IPS DF 6.9 (cell line): ENCODE results near the gene SCARF1.

Source experiments
- DNase-seq: peaks from one replicate; pipeline ENCODE4 v3.0.0-alpha.2; 2013; ENCODE audit warnings: low read depth, low spot score
- H3K27ac ChIP-seq: one replicate; pipeline ENCODE4 v1.5.1; 2013; ENCODE audit warnings: low read length, control low read depth
- H3K27me3 ChIP-seq: 2 replicates; pipeline ENCODE4 v1.6.1; 2013; ENCODE audit warnings: mild to moderate bottlenecking, low read length; ENCODE audit not compliant: control insufficient read depth, insufficient read depth
- H3K36me3 ChIP-seq: 2 replicates; pipeline ENCODE4 v1.6.1; 2013; ENCODE audit warnings: low read length; ENCODE audit not compliant: control insufficient read depth, insufficient read depth
- H3K4me1 ChIP-seq: 2 replicates; pipeline ENCODE4 v1.6.1; 2013; ENCODE audit warnings: low read length; ENCODE audit not compliant: control insufficient read depth, insufficient read depth
- H3K4me3 ChIP-seq: 2 replicates; pipeline ENCODE4 v1.5.1; 2013; ENCODE audit warnings: mild to moderate bottlenecking, low read length
- H3K9me3 ChIP-seq: 2 replicates; pipeline ENCODE4 v1.6.1; 2013; ENCODE audit warnings: low read length, inconsistent platforms; ENCODE audit not compliant: control insufficient read depth, insufficient read depth
- WGBS: extraction: QIAGEN DNeasy Blood & Tissue Kit; methylation state at CpG from one replicate; pipeline ENCODE4 v1.1.7; 2013; ENCODE audit warnings: mixed read lengths, missing lambda C conversion rate; ENCODE audit not compliant: insufficient read length, insufficient coverage; 5-methylcytosine and 5-hydroxymethylcytosine counted together

SCARF1 gene

GRCh38 chr17:1627982-1628855, 17.3 kb downstream of the SCARF1 start, which contains the start of gene SLC43A2:
TSS of gene SLC43A2 (minus strand) at chr17:1628834. CDS start at chr17:1627874, 960 bp downstream.
- Histone ChIP-seq H3K36me3 (no peaks in the 10 kb centered on the region), H3K4me3 (peak within 1 kb of the TSS; percentile 66; the same call in 1 of the 2 replicates), H3K9me3 (no peaks in the 10 kb centered on the region), H3K27me3 (no peaks in the 10 kb centered on the region), H3K27ac (no peak within 1 kb of the TSS), H3K4me1 (peaks cover 2% of the 10 kb centered on the region; the same call in 1 of the 2 replicates)
- no CpG with 5 or more reads among the region's 95 CpGs for WGBS
- no peak for DNase-seq

- Histone ChIP-seq H3K27me3 (no peaks in the 10 kb centered on the region), H3K9me3 (no peaks in the 10 kb centered on the region), H3K4me1 (peaks cover 2% of the 10 kb centered on the region; the same call in 1 of the 2 replicates), H3K36me3 (no peaks in the 10 kb centered on the region), H3K4me3 (peak overlapping the region; percentile 34; the same call in 1 of the 2 replicates), H3K27ac (no peak overlapping the region)
- no CpG with 5 or more reads among the region's 39 CpGs for WGBS
- no peak for DNase-seq
Measured at GRCh38 chr17:1627182-1627981, 18.1 kb downstream of the SCARF1 start.

- H3K36me3 ChIP-seq = no peaks in the 10 kb centered on the region
- WGBS = no CpG with 5 or more reads among the region's 3 CpGs
- peaks cover 3% of the 10 kb centered on the region; the same call in 1 of the 2 replicates for H3K4me1 ChIP-seq
- no peak for DNase-seq
- no peaks in the 10 kb centered on the region for H3K27me3 ChIP-seq
- no peak overlapping the region for H3K27ac ChIP-seq
- no peak overlapping the region for H3K4me3 ChIP-seq
- no peaks in the 10 kb centered on the region for H3K9me3 ChIP-seq
Measured at GRCh38 chr17:1626333-1626732, 19.2 kb downstream of the SCARF1 start.

GRCh38 chr17:1625581-1625980, 20.0 kb downstream of the SCARF1 start:
- no CpG with 5 or more reads among the region's 6 CpGs for WGBS
- no peak for DNase-seq
- Histone ChIP-seq H3K9me3 (no peaks in the 10 kb centered on the region), H3K4me1 (peaks cover 3% of the 10 kb centered on the region; the same call in 1 of the 2 replicates), H3K27me3 (no peaks in the 10 kb centered on the region), H3K27ac (no peak overlapping the region), H3K36me3 (no peaks in the 10 kb centered on the region), H3K4me3 (no peak overlapping the region)

- WGBS = no CpG with 5 or more reads among the region's 14 CpGs
- Histone ChIP-seq H3K27me3 (no peaks in the 10 kb centered on the region), H3K9me3 (no peaks in the 10 kb centered on the region), H3K4me1 (peaks cover 3% of the 10 kb centered on the region; the same call in 1 of the 2 replicates), H3K4me3 (no peak overlapping the region), H3K27ac (no peak overlapping the region), H3K36me3 (no peaks in the 10 kb centered on the region)
- DNase-seq = no peak
Measured at GRCh38 chr17:1625053-1625452, 20.5 kb downstream of the SCARF1 start.

GRCh38 chr17:1624650-1625049, 20.9 kb downstream of the SCARF1 start:
- Histone ChIP-seq H3K4me1 (peaks cover 3% of the 10 kb centered on the region; the same call in 1 of the 2 replicates), H3K36me3 (no peaks in the 10 kb centered on the region)
- no CpG with 5 or more reads among the region's 12 CpGs for WGBS

GRCh38 chr17:1623057-1623630, 22.4 kb downstream of the SCARF1 start:
- WGBS = no CpG with 5 or more reads among the region's 14 CpGs
- H3K36me3 ChIP-seq = no peaks in the 10 kb centered on the region

More at GRCh38 chr17:1624650-1625049, 20.9 kb downstream of the SCARF1 start:
- Histone ChIP-seq H3K27ac (no peak overlapping the region), H3K4me3 (no peak overlapping the region), H3K27me3 (no peaks in the 10 kb centered on the region), H3K9me3 (no peaks in the 10 kb centered on the region)
- DNase-seq = no peak

GRCh38 chr17:1621273-1621954, 24.1 kb downstream of the SCARF1 start:
- Histone ChIP-seq H3K9me3 (no peaks in the 10 kb centered on the region), H3K27me3 (no peaks in the 10 kb centered on the region), H3K4me3 (no peak overlapping the region), H3K27ac (no peak overlapping the region), H3K36me3 (no peaks in the 10 kb centered on the region), H3K4me1 (0 out of 2 replicates have a peak, but pooled peaks cover 1% of the 10 kb centered on the region)
- no peak for DNase-seq
- WGBS = no CpG with 5 or more reads among the region's 22 CpGs

More at GRCh38 chr17:1623057-1623630, 22.4 kb downstream of the SCARF1 start:
- Histone ChIP-seq H3K27me3 (no peaks in the 10 kb centered on the region), H3K4me1 (peaks cover 3% of the 10 kb centered on the region; the same call in 1 of the 2 replicates), H3K27ac (no peak overlapping the region), H3K9me3 (no peaks in the 10 kb centered on the region), H3K4me3 (no peak overlapping the region)
- no peak for DNase-seq

- H3K36me3 ChIP-seq = no peaks in the 10 kb centered on the region
- 0 out of 2 replicates have a peak, but pooled peaks cover 1% of the 10 kb centered on the region for H3K4me1 ChIP-seq
- no peaks in the 10 kb centered on the region for H3K9me3 ChIP-seq
- no peak overlapping the region for H3K27ac ChIP-seq
- no peak overlapping the region for H3K4me3 ChIP-seq
- WGBS = no CpG with 5 or more reads among the region's 13 CpGs
- no peaks in the 10 kb centered on the region for H3K27me3 ChIP-seq
- DNase-seq = no peak
Measured at GRCh38 chr17:1620486-1620885, 25.0 kb downstream of the SCARF1 start.
